Activated naive CD4-positive, alpha-beta T cell treated with anti-CD3 and anti-CD28 coated beads, Interleukin-2, amount 50 U/mL, for 16 hours (primary cell): ENCODE data around the gene GRID2.

Experiments
- DNase-seq: peaks from one replicate; pipeline ENCODE4 v3.0.0-alpha.2; 2020

The GRID2 gene

DNA sequence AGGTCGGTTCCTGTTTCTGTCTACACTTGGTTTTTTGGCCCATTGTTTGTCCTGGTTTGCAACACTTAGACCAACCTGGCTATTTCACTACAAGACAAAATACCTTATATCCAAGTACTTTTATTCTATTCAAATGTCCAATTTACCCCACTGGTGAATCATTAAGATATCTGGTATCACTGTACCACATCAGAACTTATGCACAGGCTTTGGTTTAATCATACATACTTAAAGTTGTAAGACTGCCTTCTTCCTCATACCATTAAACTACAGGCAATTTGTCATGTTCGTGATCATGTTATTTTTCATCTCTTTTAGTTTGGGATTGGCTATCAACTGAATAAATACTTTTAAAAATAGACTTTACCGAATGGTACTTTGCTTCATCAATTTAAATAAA lies 1471.8 kb downstream of the GRID2 start:
- DNase-seq, result no peak

DNA sequence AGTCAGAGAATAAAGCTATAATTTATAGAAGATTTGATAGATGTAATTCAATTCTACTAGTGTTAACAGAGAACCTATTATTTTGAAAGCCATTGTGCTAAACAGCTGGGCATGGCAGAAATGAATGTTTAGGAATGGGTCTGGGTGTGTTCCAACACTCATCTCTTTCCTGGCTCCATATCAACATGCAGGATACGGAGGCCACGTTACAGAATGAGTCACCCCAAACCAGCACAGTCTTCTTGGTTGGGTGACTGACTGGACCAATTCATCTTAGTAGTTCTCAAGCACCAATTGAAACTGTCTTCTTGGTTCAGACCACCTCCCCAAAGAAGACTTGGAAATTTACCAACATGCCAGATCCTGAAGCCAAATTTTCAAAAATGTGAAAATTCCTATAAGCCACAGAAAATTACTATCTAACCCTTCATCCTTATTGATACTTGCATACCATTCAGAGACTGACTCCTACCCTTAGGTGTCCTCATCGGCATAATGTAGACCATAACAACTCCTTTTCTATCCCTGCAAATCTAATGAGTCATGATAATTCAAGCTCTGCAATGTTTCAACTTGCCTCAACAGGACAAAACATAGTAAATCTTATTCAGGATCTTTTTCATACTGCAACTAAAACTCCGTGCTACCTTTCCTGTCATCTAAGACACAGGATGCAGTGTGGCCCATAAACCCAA lies 1472.8 kb downstream of the GRID2 start:
- DNase-seq, result no peak

DNA sequence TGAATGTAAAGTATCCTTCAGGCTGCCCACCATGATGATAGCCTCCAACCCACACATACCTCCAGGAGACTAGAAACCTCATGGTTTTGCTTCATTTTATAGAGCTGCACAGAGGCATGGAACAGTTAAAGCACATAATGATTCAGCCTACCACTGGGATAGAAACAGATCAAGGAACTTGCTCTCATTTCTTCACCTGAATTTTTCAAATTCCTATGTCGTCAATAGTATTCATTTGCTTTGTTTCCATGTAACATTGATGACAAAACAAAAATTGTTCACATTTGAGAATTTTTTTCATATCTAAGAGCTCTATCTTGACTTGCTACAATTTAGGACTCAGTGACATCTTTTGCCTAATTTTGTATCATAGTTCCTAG lies 1473.3 kb downstream of the GRID2 start:
- no peak for DNase-seq

DNA sequence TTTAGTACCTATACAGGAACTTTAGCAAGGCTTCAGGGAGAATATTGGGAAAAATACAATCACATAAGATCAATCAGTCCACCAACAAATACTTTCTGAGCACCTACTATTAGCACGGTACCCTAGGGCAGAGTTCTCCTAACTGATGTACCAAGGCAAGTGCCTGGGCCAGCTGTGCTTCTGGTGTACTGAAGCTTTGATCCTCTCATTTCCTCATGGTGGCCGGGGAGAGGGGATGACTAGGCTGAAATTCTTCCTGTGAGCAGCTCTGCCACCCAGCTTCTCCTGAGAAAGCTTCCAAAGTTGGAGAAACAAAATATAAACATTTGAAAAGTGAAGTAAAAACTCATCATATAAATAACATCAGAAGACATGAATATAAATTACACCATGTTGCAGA lies 1475.5 kb downstream of the GRID2 start:
- DNase-seq, result no peak

DNA sequence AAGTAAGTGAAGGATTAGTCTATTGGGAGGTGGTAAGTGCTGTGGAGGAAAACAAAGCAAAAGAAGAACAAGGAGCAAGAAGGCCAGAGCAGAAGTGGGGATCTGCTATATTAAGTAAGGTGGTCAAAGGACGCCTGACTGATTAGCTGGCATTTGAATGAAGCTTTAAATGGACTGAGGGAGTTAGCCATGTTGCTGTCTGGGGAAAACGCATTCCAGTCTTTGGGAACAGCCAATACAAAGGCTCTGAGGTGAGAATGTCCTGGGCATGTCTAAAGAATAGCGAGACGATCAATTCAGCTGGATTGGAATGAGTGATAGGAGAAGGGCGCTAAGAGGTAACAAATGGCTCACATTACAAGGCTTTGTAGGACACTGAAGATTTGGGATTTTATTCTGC lies 1476.3 kb downstream of the GRID2 start:
- no peak for DNase-seq

DNA sequence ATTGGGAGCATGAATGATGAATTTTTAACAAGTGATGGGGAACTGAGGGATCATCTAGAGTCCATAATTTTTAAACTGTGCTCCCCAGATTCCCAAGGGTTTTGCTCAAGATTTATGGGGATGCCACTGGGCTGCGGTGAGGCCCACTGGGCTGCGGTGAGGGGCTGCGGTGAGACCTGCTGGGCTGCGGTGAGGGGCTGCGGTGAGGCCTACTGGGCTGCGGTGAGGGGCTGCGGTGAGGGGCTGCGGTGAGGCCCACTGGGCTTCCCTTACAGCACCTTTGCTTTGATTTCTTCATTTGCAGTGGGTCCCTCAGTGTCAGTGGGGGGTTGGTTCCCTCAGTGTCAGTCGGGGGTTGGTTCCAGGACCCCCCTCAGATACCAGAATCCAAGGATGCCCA lies 1477.4 kb downstream of the GRID2 start:
- DNase-seq, result no peak

DNA sequence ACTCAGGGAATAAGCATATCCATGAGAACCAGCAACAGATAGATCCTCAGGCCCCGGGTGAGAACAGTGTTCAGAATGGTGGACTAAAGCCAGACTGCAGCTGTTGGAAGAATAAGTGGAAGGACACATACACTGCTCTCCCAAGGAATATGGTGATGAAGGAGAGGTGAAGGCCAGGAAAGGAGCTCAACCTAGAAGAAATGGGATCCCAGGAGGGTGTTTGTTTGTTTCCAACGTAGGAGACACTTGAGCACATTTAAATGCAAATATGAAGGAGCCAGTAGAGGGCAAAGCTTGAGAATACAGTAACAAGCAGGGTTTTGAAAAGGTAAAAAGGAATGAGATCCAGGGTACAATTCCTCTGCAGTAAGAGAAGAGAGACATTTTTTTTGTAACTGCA lies 1482.4 kb downstream of the GRID2 start:
- no peak for DNase-seq

DNA sequence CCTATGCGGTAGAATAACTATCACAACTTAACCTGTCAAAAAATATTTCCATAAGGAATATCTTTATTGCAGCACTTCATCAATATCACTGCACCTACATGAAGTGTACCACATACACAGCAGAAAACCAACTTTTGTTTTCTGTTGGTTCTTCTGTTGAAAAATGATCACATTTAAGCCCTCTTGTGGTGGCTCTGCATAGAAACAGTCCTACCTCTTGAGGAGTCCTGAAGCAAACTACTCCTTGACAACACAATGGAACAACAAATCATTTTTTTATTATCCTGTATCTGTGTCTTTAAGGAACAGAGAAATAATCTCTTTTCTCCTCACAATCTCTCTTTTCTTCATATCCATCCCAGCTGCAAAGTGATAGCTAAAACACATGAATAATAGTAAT lies 1484.9 kb downstream of the GRID2 start:
- DNase-seq, result no peak

DNA sequence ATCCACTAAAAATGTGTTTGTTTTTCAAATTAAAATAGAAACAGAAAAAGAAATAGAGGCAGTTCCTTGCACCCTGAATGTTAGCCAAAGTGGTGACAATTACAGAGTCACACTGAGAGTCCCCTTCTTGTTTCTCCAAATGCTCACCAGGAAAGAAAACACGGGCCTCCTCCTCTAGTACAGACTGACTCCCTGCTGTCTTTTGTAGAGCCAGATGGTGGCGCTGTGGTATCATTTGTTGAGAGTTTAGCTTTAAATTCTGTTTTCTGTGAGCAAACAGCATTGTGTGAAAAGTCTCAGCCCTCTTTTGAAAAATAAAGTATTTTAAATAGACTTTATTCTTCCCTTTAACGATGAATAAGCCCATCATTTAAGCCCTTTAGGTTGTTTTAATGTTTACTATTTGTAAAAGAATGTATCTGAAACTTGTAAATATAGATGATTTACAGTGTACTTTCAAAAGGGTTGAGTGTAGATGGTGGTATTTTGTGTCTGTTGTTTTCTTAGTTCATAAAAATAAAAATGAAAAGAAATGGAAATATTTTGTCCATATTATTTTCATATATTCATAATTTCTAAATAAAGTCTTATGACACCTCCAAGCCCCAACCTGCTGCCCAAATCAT lies 1487.9 kb downstream of the GRID2 start:
- DNase-seq, result no peak

DNA sequence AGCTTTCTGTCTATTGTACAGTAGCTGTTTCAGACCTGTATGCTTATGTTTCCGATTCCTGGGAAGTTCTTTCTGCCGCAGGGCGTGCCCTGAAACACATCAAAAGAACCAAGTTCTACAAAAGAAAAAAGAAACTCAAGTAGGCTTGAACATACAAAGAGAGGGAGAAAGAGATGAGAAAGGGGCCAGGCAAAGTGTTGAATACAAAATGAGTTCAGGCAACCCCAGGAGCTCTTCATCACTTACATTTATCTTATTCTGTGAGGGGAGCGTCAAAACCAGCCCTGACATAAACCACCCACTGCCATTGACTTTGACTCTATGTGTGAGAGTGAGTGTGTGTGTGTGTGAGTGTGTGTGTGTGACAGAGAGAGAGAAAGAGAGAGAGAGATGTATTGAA lies 1498.3 kb downstream of the GRID2 start:
- DNase-seq, result no peak

DNA sequence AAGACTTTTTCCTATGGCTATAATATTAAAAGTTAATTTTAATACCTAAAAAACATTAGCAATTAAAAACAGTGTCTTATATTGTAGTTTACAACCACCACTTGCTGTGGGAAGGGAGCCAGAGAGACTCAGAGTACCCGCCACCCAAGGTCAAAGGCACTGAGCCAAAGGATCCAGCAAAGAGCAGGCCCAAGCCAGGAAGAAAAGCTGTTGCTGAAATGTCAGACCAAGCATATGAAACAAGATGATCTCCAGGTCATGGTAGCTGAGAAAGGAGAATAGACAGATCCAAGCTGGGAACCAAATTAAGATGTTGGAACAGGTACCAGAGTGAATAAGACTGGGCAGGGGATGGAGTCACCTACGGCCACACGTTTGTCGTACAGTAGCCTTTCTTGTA lies 1506.0 kb downstream of the GRID2 start:
- no peak for DNase-seq

DNA sequence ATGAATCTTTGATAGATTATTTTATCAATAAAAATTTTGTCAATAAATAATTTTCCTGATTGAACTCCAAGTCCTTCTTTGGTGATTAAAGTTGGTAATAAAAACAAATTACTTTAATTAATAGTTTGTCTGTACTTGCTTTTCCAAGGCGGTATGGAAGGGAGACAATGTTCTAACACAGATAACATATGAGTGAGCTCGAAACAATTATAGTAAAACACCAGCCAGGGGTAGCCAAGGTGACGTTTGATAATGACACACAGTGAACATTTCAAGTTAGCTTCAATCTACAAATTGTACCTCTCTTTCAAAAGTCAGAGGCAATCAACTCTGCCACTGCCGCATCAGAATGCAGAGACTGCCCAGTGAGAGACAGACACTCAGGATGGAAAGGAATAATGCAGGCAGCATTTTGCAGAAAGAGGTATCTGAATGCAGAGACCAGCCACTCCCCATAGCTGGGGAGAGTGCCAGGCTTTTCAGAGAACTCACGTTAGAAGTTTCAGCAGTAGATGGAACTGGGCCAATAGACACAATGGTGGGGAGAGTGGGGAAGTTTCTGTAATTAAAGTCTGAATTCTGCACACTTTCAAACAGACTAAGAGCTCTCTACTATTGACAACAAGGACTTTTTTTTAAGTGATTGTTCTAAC lies 1506.7 kb downstream of the GRID2 start:
- DNase-seq, result no peak

DNA sequence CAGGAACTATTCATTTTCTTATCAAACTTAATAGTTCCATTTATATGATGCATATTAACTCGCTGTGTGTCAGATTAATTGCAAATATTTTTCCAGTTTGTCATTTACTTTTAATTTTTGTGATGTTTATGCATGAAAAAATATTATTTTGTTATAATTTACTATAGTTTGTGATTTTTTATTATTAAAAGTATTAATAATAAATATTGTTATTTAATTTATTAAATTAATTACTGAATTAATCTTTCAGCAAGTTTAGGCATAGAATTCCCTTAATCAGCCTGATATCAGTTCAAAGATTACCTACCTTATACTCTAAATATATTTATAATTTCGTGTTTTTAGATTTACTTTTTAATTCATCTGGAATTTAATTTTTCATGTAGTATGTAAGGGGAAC lies 1509.3 kb downstream of the GRID2 start:
- DNase-seq, result no peak

DNA sequence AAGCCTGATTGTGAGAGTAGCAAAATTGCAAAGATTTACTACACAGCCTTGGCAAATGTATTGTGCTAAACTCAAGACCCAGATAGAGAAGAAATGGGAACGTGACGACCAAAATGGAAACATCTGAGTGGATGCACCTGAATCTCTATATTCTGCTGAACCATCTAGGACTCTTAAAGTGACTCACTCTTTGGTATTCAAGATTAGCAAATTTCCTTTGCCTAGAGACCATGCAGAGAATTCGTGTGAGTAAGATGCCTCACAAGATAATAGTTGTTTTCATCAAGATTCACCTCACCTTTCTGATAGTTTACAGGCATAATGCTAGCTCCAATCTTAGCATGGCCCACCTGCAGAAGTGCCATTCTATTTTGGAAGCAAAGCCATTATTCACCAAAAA lies 1510.4 kb downstream of the GRID2 start:
- DNase-seq, result no peak

DNA sequence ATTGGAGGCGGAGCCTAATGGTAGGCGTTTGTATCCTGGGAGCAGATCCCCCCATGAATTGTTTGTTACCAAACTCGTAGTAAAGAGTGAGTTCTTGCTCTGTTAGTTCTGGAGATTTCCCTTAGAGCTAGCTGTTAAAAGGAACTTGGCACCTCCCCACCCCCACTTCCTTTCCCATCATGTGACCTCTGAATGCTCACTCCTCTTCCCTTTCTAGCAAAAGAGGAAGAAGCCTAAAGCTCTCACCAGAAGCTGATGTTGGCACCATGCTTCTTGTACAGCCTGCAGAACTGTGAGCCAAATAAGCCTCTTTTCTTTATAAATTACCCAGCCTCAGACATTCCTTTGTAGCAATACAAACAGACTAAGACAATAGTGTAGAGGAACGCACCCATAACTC lies 1511.0 kb downstream of the GRID2 start:
- no peak for DNase-seq
